Activated CD4-positive, alpha-beta T cell treated with anti-CD3 and anti-CD28 coated beads, Interleukin-2, Interleukin-6, amounts not matched to agents 100 ng/mL and 50 ng/mL, durations not matched to agents 16 hours and 8 hours (primary cell): ENCODE results near the gene ZNRD2.
A peak's percentile ranks its signal among the peaks of the same experiment; 100 is the strongest.

ENCODE experiments used
- DNase-seq: peaks from one replicate; pipeline ENCODE4 v3.0.0-alpha.2; 2020

Gene ZNRD2

GRCh38 chr11:65556470-65557279, 13.6 kb upstream of the ZNRD2 start:
- no peak for DNase-seq

DNA sequence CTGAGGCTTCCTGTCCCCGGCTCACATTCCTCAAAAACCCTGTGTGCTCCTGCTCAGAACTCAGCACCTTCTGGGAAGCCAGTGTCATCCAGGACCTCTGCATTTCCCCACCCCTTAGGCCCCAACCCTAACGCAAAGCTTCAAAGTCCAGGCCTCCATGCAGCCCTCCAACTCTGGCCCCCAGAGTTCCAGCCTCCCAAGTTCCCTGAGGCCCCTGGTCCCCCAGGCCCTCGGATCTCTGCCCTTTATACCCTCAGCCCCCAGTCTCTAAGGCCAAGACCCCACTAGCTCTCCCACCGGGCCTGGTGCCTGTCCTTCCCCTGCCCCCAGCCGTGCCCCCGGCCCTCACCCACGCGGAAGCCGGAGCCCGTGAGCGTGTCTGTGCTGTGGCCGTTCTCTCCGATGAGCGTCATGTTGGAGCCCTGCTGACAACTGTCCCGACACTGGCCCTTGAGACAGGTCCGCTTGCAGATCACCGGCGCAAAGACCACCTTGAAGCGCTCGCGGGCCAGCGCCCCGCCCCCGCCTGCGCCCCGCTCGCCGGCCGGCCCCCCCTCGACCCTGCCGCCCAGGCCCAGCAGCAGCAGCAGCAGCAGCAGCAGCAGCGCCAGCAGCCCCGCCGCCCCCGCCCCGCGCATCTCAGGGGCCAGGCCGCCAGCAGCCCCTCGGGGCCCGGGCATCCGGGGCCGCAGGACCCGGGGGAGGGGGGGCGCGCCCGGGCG, 12.8 kb upstream of the ZNRD2 start:
- DNase-seq: no peak

GRCh38 chr11:65558002-65558929, 12.0 kb upstream of the ZNRD2 start, which contains the start of gene LTBP3:
Gene LTBP3, minus strand, starts transcription at chr11:65558359. Its CDS starts 400 bp downstream, at chr11:65557959.
- DNase-seq: peak; percentile 45

- no peak for DNase-seq
These were observed 11.3 kb upstream of the ZNRD2 start for GRCh38 chr11:65558930-65559509.

- no peak for DNase-seq
These were observed 10.7 kb upstream of the ZNRD2 start for GRCh38 chr11:65559535-65559934.

- no peak for DNase-seq
These were observed 10.2 kb upstream of the ZNRD2 start for GRCh38 chr11:65559951-65560537.

GRCh38 chr11:65560555-65561418, 9.5 kb upstream of the ZNRD2 start:
- DNase-seq: no peak

DNA sequence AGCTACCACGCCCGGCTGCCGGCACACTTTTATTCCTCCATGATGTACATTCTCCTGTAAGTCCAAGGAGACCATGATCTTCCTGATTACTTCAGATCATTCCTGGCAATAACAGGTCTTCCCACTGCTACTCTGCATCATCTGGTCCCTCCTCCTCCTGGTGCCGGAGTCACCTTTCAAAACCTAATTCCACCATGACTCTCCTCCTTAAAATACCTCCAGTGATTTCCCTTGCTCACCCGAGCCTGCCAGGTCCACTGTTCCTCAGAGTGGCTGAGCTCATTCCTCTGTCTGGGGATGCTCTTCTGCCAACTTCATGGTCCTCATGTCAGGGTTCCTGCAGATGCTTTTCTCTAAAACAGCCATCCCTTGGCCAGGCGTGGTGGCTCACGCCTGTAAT, 8.3 kb upstream of the ZNRD2 start:
- no peak for DNase-seq

GRCh38 chr11:65562788-65563187, 7.5 kb upstream of the ZNRD2 start:
- no peak for DNase-seq

DNA sequence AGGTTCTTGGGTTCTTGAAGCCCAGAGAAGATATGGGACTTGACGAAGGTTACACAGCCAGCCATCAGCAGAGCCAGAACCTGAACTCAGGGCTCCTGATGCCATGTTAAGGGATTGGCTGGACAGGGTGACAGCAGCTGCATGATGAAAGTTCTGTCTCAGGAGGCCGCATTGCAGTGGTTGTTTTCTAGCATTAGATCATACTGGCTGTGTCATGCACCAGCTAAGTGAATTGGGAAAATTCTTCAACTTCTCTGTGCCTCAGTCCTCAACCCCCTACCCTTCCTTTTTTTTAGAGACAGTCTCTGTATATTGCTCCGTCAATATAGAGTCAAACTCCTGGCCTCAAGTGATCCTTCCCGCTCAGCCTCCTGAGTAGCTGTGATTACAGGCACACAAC, 6.7 kb upstream of the ZNRD2 start:
- no peak for DNase-seq

GRCh38 chr11:65564879-65565559, 5.3 kb upstream of the ZNRD2 start:
- DNase-seq: peak; percentile 27

GRCh38 chr11:65565624-65566453, 4.4 kb upstream of the ZNRD2 start:
- peak; percentile 42 for DNase-seq

GRCh38 chr11:65569164-65569972, 909 bp upstream of the ZNRD2 start:
- DNase-seq: no peak

- DNase-seq: no peak
These were observed 1.1 kb downstream of the ZNRD2 start for GRCh38 chr11:65571420-65571819.

GRCh38 chr11:65571940-65572339, 1.7 kb downstream of the ZNRD2 start:
- no peak for DNase-seq

GRCh38 chr11:65572356-65573051, 2.2 kb downstream of the ZNRD2 start, which contains the start of gene FAM89B:
Gene FAM89B, plus strand, starts transcription at chr11:65572538. Its CDS starts 132 bp downstream, at chr11:65572670.
- DNase-seq: peak; percentile 91

- DNase-seq: peak; percentile 45
These were observed 3.3 kb downstream of the ZNRD2 start for GRCh38 chr11:65573391-65574079.
